GM18499 (cell line): ENCODE data around the gene ZNF195.
"Not testable (repeated sequence)": the region's sequence is repeated elsewhere in the genome, so short reads cannot be mapped to it uniquely, and the experiment has no call there.

ENCODE experiments used
- ATAC-seq: cut with Tn5 transposase; IDR thresholded peaks from one replicate; pipeline ENCODE4 v1.9.1; 2021; ENCODE audit warnings: moderate number of reproducible peaks; ENCODE audit not compliant: insufficient read depth, unreplicated experiment

ZNF195 gene

DNA sequence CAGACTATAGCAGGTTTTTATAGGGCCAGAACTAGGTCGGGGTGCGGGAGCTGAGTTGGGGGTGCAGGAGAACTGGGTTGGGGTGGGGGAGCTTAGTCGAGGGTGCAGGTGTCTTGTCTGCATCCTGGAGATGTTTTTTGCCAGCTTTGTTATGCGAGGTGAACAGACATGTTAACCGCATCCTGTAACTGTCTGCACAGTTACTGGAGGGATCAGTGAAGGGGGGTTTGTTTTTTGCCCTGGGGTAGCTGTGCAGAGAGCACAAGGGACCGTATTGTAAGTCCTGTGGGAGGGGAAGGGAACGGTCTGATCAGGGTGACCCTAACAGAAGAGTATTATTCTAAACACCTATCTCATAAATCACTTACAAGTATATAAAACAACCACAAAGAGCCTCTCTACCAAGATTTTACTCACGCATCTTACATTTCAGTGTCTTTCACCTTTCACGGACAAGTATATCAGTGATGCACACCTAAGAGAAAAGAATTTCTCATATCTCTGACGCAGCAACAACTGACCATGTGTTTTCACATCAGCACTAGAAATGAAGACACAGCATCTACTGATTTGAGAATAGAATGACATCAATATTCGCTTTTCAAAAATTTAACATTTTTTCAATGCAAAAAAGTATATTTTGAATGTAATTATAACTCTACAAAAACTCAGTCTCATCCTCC is 20.8 kb downstream of the ZNF195 start:
- ATAC-seq = no peak

DNA sequence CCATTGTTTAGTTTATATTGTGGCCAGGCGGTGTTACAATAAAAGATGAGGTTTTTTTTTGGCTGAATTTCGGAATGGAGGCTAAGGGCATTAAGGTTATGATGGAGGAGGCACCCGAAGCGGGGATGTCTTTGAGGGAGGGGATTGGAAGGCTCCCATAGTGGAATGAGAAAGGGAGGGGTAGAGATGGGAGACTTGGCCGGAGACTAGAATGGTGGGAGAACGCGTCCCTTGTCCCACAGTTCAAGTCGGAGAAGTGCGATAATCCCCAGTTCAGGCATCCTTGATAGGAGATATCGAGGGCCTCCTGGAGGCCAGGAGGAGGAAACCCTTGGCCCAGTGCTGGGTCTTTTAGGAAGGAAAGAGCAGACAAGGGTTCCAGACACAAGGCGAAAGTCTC is 21.6 kb downstream of the ZNF195 start:
- ATAC-seq = no peak

GRCh38 chr11:3356858-3357257 is 22.1 kb downstream of the ZNF195 start:
- no peak for ATAC-seq

DNA sequence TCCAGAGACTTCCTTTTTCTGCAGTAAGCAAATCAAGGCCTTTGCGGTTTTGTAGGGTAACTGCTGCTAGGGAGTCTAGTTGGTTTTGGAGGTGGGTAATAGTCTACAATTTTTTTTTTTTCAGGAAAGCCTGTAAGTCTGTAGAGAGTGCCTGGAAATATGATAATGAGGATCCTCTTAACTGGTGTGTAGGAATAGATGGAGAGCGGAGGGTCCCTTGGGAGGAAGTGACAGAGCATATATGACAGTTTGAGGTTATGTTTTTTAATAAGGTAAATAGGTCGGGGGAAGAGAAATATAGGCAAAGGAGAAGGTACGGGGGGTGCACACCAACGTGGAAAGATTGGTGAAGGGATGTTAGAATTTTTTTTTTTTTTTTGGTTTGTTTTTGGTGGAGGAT is 25.9 kb downstream of the ZNF195 start:
- no peak for ATAC-seq

GRCh38 chr11:3347127-3347526 is 31.8 kb downstream of the ZNF195 start:
- no peak for ATAC-seq

GRCh38 chr11:3346587-3346986 is 32.4 kb downstream of the ZNF195 start:
- no peak for ATAC-seq

DNA sequence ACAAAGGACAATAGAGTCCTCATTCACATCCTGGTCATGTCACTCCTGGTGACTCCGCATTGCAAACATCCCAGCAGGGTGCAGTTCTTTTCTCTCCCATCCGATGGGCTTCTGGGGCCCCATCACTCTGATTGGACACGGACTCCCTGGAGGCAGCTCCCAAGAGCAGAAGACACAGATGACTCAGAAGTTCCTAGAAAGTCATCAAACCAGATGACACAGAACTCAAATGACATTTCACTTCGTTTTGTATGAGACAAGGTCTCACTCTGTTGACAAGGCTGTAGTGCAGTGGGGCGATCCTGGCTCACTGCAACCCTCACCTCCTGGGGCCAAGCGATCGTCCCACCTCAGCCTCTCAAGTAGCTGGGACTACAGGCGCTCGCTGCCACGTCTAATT is 33.2 kb downstream of the ZNF195 start:
- ATAC-seq = no peak

- ATAC-seq = no peak
Observed at GRCh38 chr11:3344327-3345174, 34.4 kb downstream of the ZNF195 start.

DNA sequence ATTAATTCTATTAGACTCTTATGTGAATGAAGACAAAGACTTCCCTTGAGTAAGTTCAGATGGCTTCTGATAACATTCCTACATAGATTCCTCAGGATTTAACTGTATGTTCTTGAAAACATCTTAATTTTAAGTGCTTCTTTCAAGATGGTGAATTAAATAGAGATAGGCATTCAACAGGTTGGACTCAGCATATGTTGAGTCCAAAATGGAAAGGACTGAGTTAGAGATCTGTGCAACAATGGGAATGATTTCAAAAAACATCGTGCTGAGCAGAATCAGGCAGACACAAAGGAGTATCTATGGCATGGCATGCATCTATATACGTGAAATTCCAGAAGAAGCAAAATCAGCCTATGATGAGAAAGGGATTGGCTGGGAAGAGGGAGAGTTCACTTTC is 36.2 kb downstream of the ZNF195 start:
- no peak for ATAC-seq

- ATAC-seq = no peak
Observed at GRCh38 chr11:3341298-3341697, 37.6 kb downstream of the ZNF195 start.

DNA sequence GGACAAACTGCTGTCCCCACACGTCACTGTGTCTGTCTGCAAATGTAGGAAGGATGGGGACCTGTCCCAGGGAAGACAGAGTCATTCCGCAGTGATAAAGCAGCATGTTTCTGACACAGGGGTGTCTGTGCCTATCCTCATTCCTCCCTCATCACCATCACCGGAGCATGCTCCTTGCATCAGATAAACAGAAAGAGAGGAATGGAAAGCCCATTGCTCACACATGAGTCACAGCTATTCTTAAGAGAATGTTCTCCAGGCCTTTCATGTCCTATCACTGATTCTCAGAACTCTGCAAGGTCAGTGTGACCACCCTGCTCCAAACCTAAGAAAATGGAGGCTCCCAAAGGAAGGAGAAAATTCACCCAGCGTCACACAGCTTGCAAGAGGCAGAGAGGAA is 38.9 kb downstream of the ZNF195 start:
- ATAC-seq = no peak

GRCh38 chr11:3339340-3339624 is 39.7 kb downstream of the ZNF195 start:
- no peak for ATAC-seq

- no peak for ATAC-seq
Observed at GRCh38 chr11:3338569-3339339, 40.2 kb downstream of the ZNF195 start.

DNA sequence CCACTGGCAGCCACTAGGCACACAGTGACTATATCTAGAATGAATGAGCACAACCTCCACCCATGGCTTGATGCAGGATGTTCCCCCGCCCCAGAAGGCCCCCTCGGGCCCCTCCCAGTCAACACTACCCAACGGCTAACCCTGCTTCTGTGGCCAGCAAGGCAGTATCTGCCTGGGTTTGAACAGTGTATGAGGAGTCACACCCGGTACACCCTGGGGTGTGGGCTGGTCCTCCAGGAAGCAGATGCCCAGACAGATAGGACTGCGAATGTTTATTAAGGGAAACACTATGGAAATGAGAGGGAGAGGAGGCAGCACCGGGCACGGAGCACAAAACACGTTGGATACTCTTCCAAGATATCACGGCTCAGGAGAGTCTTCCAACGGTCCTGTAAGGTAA is 42.5 kb downstream of the ZNF195 start:
- not testable (repeated sequence) for ATAC-seq

DNA sequence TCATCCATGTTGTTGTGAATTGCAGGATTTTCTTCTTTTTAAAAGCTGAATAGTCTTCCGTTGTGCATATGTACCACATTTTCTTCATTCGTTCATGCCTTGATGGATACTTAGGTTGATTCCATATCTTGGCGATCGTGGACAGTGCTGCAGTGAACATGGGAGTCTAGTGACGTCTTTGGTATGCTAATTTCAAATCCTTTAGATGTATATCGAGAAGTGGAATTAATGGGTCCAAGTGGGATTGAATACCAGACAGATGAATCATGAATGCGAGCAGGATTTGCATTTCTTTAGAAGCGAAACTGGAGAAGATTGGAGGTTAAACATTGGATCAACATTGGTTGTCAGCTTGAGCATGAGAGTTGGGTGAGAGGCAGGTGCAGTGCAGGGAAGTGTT is 45.8 kb downstream of the ZNF195 start:
- ATAC-seq = not testable (repeated sequence)

DNA sequence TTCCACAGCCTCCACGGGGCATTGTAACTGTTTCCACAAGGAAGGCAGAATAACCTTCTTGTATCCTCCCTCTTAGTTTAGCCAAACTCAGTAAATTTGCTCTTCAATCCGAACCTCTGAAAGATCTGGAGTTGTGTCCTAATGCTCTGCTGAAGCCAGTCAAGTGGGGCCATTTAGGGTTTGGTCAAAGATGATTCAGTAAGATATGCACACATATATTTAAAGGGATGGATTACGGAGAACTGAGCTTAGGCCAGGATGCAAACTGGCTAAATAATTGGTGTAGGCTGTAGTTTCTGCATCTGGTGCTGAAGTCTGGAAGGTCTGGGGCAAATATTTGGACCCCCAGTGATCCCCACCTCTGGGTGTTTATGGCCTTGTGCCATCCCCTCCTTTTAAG is 47.9 kb downstream of the ZNF195 start:
- not testable (repeated sequence) for ATAC-seq

DNA sequence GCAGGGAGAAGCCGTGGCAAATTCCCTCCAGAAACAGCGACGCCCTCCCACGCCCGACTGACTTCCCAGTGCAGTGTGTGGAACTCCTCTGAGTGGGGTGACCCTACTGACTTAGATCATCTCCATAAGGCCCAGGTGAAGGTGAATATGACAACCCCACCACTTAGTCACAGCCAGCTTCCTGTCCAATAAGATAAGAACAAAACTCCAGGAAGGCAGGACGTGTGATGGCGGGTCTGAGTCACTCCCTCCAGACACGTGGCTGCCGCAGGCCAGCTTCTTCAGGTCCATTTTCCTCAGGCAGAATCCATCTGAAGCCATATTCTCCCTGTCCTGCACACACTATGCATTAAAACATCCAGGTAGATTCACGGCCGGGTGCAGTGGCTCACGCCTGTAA is 48.9 kb downstream of the ZNF195 start:
- ATAC-seq = not testable (repeated sequence)

DNA sequence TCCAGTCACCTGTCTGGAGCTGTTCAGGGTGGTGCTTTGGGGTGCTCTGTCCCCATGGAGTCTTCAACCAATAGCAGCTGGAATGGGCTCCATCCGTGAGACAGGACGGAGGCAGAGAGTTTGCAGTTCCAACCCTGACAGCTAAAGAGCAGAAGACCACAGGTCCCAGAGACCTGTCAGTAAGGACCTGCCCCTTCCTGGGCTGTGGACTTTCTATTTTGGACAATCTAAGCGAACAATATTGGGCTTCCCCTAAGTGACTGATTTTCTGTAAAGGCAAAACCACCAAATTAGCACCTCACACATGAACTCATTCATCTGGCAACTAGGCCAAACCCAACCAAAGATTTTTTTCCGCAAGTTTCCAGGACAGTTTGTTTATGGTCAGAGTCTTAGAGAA is 50.4 kb downstream of the ZNF195 start:
- not testable (repeated sequence) for ATAC-seq

DNA sequence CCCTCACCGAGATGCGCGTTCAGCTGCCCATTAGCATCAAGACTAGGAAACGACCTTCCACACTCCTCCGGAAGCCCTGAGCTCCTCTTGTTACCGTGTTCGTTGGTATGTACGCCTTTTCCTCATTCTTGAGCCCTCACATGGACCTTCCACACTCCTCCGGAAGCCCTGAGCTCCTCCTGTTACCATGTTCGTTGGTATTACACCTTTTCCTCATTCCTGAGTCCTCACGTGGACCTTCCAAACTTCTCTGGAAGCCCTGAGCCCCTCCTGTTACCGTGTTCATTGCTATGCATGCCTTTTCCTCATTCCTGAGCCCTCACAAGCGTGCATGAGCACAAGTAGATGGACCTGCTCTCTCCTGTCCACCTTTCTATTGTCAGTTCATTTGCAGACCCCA is 52.5 kb downstream of the ZNF195 start:
- ATAC-seq = not testable (repeated sequence)

DNA sequence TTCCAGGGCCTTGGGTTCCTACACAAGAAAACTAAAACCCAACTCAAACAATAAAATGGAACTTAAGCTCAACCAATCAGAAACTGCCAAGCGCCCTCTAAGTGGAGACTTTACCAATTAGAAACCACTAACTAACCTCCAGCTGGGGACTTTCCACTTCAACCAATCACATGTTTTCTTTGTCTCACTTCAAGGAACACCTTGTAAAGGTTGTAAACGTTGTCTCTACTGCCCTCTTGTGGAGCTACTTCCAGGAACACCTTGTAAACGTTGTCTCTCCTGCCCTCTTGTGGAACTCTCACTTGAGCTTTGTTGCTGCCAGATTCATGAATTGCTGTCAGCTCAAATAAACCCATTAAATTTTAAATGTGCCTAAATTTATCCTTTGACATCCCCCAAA is 54.2 kb downstream of the ZNF195 start:
- ATAC-seq = not testable (repeated sequence)
